Neural progenitor cell (in vitro differentiated cells): ENCODE results near the gene SCP2D1. TPM values are rescaled to one million over a fixed set of nuclear protein-coding genes. Genes with fewer than 3 reads are reported as not detected.

Experiments used
- DNase-seq: peaks from one replicate; pipeline ENCODE4 v3.0.0-alpha.2; 2016; ENCODE audit warnings: low spot score
- H2AFZ ChIP-seq: fragments of 200-600 bp; sonication (generic); replicated peaks from 2 replicates; pipeline ENCODE4 v1.6.1; 2016; ENCODE audit warnings: antibody characterized with exemption
- H3F3A ChIP-seq: fragments of 200-600 bp; sonication (generic); 2 replicates; pipeline ENCODE4 v1.6.1; 2016; ENCODE audit warnings: antibody characterized with exemption, low read depth
- H3K27ac ChIP-seq: fragments of 200-600 bp; sonication (generic); 2 replicates; pipeline ENCODE4 v1.5.1; 2016; ENCODE audit warnings: mild to moderate bottlenecking
- H3K27me3 ChIP-seq: fragments of 200-600 bp; sonication (generic); 2 replicates; pipeline ENCODE4 v1.6.1; 2016; ENCODE audit warnings: mild to moderate bottlenecking, moderate library complexity
- H3K36me3 ChIP-seq: fragments of 200-600 bp; sonication (generic); 2 replicates; pipeline ENCODE4 v1.5.1; 2016
- H3K4me1 ChIP-seq: fragments of 200-600 bp; sonication (generic); 2 replicates; pipeline ENCODE4 v1.6.1; 2016; ENCODE audit warnings: mixed run types
- H3K4me2 ChIP-seq: fragments of 200-600 bp; sonication (generic); 2 replicates; pipeline ENCODE4 v1.6.1; 2016
- H3K4me3 ChIP-seq: fragments of 200-600 bp; sonication (generic); 2 replicates; pipeline ENCODE4 v1.5.1; 2016
- H3K79me2 ChIP-seq: fragments of 200-600 bp; sonication (generic); 2 replicates; pipeline ENCODE4 v1.6.1; 2016; ENCODE audit warnings: low read depth
- H3K9ac ChIP-seq: fragments of 200-600 bp; sonication (generic); 2 replicates; pipeline ENCODE4 v1.6.1; 2016
- H3K9me3 ChIP-seq: fragments of 200-600 bp; sonication (generic); 2 replicates; pipeline ENCODE4 v1.5.1; 2016; ENCODE audit warnings: low read depth
- H4K20me1 ChIP-seq: fragments of 200-600 bp; sonication (generic); 2 replicates; pipeline ENCODE4 v1.6.1; 2016; ENCODE audit warnings: low read depth
- H3K27ac Mint-ChIP-seq: 3 replicates; pipeline ENCODE4 v1.8.0; 2021; ENCODE audit warnings: mixed read lengths
- H3K27me3 Mint-ChIP-seq: 2 replicates; pipeline ENCODE4 v1.8.0; 2022; ENCODE audit warnings: low read depth, mild to moderate bottlenecking, inconsistent platforms, moderate library complexity, mixed read lengths; ENCODE audit not compliant: insufficient read depth
- H3K36me3 Mint-ChIP-seq: 3 replicates; pipeline ENCODE4 v1.8.0; 2021; ENCODE audit warnings: mixed read lengths
- H3K4me1 Mint-ChIP-seq: 3 replicates; pipeline ENCODE4 v1.8.0; 2021; ENCODE audit warnings: mixed read lengths
- H3K4me3 Mint-ChIP-seq: 3 replicates; pipeline ENCODE4 v1.8.0; 2021; ENCODE audit warnings: mild to moderate bottlenecking, moderate library complexity, mixed read lengths
- H3K9me3 Mint-ChIP-seq: 3 replicates; pipeline ENCODE4 v1.8.0; 2020; ENCODE audit warnings: mixed read lengths
- EZH2 ChIP-seq: fragments of 200-600 bp; sonication (generic); IDR thresholded peaks from 2 replicates; pipeline ENCODE4 v1.6.1; 2017; ENCODE audit warnings: antibody characterized with exemption, mild to moderate bottlenecking, moderate library complexity
- EZH2phosphoT487 ChIP-seq: fragments of 200-600 bp; sonication (generic); IDR thresholded peaks from 2 replicates; pipeline ENCODE4 v1.6.1; 2017; ENCODE audit warnings: antibody characterized with exemption
- total RNA-seq: library from RNA; depleted of rRNA; stranded (reverse); fragments of >200 nt; gene quantifications from 2 replicates; pipeline ENCODE4 v1.2.3, GENCODE V29; 2015; ENCODE audit warnings: low replicate concordance
- TF ChIP-seq, protein P1 (sequence below): fragments of 200-600 bp; sonication (generic); IDR thresholded peaks from 2 replicates; pipeline ENCODE4 v1.5.1; 2017; ENCODE audit warnings: antibody characterized with exemption, mild to moderate bottlenecking

The SCP2D1 gene
- total RNA-seq, 1 donor from 2014 or later: not detected

- no peak for DNase-seq
- no peaks in the 10 kb centered on the region for H3K4me1 ChIP-seq
- H3K27me3 Mint-ChIP-seq: peaks cover 2% of the 10 kb centered on the region
- H3K4me3 Mint-ChIP-seq: no peak overlapping the region
- H3K4me3 ChIP-seq: no peak overlapping the region
- no peak overlapping the region for H3K27ac Mint-ChIP-seq
- no peaks in the 10 kb centered on the region for H3K36me3 Mint-ChIP-seq
- peaks cover 6% of the 10 kb centered on the region for H3K9me3 Mint-ChIP-seq
- H3K9ac ChIP-seq: no peak overlapping the region
- no peak overlapping the region for H2AFZ ChIP-seq
- no peaks in the 10 kb centered on the region for H4K20me1 ChIP-seq
- H3K4me1 Mint-ChIP-seq: no peaks in the 10 kb centered on the region
- no peaks in the 10 kb centered on the region for H3K79me2 ChIP-seq
- no peak overlapping the region for H3K27ac ChIP-seq
- H3K36me3 ChIP-seq: no peaks in the 10 kb centered on the region
- TF ChIP-seq, protein P1, sequence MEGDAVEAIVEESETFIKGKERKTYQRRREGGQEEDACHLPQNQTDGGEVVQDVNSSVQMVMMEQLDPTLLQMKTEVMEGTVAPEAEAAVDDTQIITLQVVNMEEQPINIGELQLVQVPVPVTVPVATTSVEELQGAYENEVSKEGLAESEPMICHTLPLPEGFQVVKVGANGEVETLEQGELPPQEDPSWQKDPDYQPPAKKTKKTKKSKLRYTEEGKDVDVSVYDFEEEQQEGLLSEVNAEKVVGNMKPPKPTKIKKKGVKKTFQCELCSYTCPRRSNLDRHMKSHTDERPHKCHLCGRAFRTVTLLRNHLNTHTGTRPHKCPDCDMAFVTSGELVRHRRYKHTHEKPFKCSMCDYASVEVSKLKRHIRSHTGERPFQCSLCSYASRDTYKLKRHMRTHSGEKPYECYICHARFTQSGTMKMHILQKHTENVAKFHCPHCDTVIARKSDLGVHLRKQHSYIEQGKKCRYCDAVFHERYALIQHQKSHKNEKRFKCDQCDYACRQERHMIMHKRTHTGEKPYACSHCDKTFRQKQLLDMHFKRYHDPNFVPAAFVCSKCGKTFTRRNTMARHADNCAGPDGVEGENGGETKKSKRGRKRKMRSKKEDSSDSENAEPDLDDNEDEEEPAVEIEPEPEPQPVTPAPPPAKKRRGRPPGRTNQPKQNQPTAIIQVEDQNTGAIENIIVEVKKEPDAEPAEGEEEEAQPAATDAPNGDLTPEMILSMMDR: no peak
- no peak for TF ChIP-seq EZH2phosphoT487
- TF ChIP-seq EZH2: no peak
- no peaks in the 10 kb centered on the region for H3F3A ChIP-seq
- no peak overlapping the region for H3K4me2 ChIP-seq
- H3K27me3 ChIP-seq: peaks cover 45% of the 10 kb centered on the region
- H3K9me3 ChIP-seq: no peaks in the 10 kb centered on the region
Observed at GRCh38 chr20:18788021-18788420, 25.6 kb upstream of the SCP2D1 start.

- no peak overlapping the region for H3K4me2 ChIP-seq
- no peaks in the 10 kb centered on the region for H3K9me3 ChIP-seq
- no peaks in the 10 kb centered on the region for H3F3A ChIP-seq
- no peak overlapping the region for H2AFZ ChIP-seq
- no peak overlapping the region for H3K27ac Mint-ChIP-seq
- no peak overlapping the region for H3K9ac ChIP-seq
- no peak for DNase-seq
- no peak overlapping the region for H3K4me3 ChIP-seq
- H3K4me1 Mint-ChIP-seq: peaks cover 15% of the 10 kb centered on the region
- peaks cover 2% of the 10 kb centered on the region for H3K27me3 Mint-ChIP-seq
- peaks cover 4% of the 10 kb centered on the region for H3K4me1 ChIP-seq
- H4K20me1 ChIP-seq: no peaks in the 10 kb centered on the region
- no peak overlapping the region for H3K4me3 Mint-ChIP-seq
- no peaks in the 10 kb centered on the region for H3K79me2 ChIP-seq
- no peak overlapping the region for H3K27ac ChIP-seq
- peaks cover 46% of the 10 kb centered on the region for H3K27me3 ChIP-seq
- no peaks in the 10 kb centered on the region for H3K36me3 Mint-ChIP-seq
- TF ChIP-seq EZH2: no peak
- TF ChIP-seq, protein P1: no peak
- no peak for TF ChIP-seq EZH2phosphoT487
- peaks cover 6% of the 10 kb centered on the region for H3K9me3 Mint-ChIP-seq
- no peaks in the 10 kb centered on the region for H3K36me3 ChIP-seq
Observed at GRCh38 chr20:18790787-18791186, 22.8 kb upstream of the SCP2D1 start.

- peak overlapping the region; percentile 67 for H3K4me3 ChIP-seq
- H3K4me1 ChIP-seq: peaks cover 4% of the 10 kb centered on the region
- H3K36me3 Mint-ChIP-seq: no peaks in the 10 kb centered on the region
- H4K20me1 ChIP-seq: no peaks in the 10 kb centered on the region
- no peaks in the 10 kb centered on the region for H3K9me3 ChIP-seq
- H3K4me3 Mint-ChIP-seq: peak overlapping the region; percentile 92
- H2AFZ ChIP-seq: peak overlapping the region; percentile 97
- peak; percentile 93 for DNase-seq
- no peaks in the 10 kb centered on the region for H3K9me3 Mint-ChIP-seq
- H3K36me3 ChIP-seq: no peaks in the 10 kb centered on the region
- no peak for TF ChIP-seq EZH2
- TF ChIP-seq, protein P1: peak; percentile 30
- peak overlapping the region; percentile 67 for H3K27ac Mint-ChIP-seq
- peak overlapping the region; percentile 43 for H3K9ac ChIP-seq
- H3K27me3 Mint-ChIP-seq: peaks cover 4% of the 10 kb centered on the region
- H3K79me2 ChIP-seq: no peaks in the 10 kb centered on the region
- no peaks in the 10 kb centered on the region for H3F3A ChIP-seq
- no peak overlapping the region for H3K27ac ChIP-seq
- H3K4me2 ChIP-seq: peak overlapping the region; percentile 88
- peaks cover 59% of the 10 kb centered on the region for H3K27me3 ChIP-seq
- peaks cover 21% of the 10 kb centered on the region for H3K4me1 Mint-ChIP-seq
Observed at GRCh38 chr20:18793625-18794427, 19.8 kb upstream of the SCP2D1 start.
